Measurements from ENCODE around the gene WBP2.
A peak's percentile ranks its signal among the peaks of the same experiment; 100 is the strongest.
"Not testable (repeated sequence)": the region's sequence is repeated elsewhere in the genome, so short reads cannot be mapped to it uniquely, and the experiment has no call there.

Gene WBP2

DNA sequence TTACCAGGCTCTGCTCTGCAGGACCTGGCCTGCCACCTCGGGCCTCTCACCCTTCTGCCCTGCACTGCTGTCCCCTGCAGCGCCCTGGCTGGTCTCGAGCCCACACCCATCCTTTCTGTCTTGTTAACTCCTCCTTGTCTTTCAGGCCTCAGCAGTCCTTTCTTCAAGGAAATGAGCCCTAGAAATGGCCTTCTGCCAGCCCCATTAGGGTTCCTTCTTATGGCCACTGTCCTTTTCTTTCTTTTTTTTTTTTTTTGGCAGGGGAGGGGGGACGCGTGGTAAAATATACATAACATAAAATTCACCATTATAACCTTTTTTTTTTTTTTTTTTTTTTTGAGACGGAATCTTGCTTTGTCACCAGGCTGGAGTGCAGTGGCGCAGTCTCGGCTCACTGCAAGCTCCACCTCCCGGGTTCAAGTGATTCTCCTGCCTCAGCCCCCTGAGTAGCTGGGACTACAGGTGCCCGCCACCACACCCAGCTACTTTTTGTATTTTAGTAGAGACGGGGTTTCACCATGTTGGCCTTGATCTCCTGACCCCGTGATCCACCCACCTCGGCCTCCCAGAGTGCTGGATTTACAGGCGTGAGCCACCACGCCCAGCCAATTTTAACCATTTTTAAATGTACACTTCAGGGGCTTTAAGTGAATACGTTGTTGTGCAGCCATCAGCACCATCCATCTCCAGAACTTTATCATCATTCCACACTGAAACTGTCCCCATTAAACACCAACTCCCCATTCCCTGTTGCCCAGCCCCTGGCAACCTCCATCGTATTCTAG is 10.5 kb upstream of the WBP2 start:
- DNase-seq = not testable (repeated sequence)

- DNase-seq = not testable (repeated sequence)
Observed at GRCh38 chr17:75864887-75865286, 9.8 kb upstream of the WBP2 start.

- peak; percentile 48 for DNase-seq
Observed at GRCh38 chr17:75864448-75864871, 9.3 kb upstream of the WBP2 start.

GRCh38 chr17:75861927-75862317 is 6.8 kb upstream of the WBP2 start:
- DNase-seq = no peak

DNA sequence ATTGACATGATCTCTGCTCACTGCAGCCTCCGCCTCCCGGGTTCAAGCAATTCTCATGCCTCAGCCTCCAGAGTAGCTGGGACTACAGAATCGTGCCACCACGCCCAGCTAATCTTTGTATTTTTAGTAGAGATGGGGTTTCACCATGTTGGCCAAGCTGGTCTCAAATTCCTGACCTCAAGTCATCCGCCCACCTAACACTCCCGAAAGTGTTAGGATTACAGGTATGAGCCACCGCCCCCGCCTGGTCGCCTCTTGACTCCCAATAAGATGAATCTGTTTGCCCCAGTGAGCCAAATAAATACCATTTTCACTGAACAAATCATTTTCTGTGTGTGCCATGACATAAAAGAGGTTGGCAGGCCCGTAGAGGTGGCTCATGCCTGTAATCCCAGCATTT is 4.2 kb upstream of the WBP2 start:
- DNase-seq = not testable (repeated sequence)

DNA sequence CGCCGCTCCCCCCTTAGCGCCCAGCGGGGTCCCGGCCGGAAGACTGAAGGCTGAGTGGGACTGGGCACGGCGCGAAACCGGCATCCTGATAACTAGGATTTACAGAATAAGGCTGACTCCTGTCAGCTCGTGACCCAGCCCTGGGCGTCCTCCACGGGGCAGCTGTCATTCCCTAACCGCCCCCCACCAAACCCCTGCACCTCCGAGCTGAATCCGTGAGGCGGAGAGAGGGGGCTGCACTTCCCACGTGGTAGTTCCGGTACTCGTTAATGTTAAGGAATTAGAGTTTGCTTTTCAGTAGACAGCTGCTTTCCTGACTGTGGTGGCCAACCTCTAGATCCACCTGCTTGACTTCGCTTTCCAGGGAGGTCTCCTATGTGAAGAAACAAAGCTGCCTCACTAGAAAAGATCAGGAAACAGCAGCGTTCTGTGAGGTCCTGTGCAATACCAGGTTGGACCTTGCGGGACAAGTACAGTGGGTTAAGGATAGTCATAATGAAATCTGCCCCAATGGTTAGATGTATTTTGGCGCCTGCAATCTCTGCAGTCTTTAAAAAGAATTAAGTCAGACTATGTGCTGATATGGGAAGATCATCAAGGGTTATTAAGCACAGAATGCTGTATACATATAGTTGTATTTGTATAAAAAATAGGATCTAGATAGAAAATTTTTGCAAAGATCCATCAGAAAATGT is 1.1 kb upstream of the WBP2 start:
- no peak for DNase-seq

DNA sequence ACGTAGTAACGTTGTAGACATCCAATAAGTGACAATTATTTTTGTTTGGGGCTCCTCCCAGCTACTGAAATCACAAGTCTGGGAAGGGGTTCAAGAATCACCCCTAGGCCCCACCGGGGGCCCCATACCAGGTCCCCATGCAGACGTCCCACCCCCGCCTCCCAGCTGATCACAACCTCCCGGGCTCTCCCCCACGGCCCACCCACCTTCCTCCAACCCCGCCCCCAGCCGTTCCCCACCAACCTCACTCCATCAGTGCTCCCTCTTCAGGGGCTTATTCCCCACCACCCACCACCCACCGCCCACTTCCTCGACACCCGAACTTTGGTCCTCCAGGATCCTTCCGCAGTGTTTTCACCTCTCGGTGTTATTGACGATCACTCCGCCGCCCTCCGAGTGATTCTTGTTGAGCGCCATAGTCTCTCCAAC is 240 bp downstream of the WBP2 start:
- DNase-seq = no peak

DNA sequence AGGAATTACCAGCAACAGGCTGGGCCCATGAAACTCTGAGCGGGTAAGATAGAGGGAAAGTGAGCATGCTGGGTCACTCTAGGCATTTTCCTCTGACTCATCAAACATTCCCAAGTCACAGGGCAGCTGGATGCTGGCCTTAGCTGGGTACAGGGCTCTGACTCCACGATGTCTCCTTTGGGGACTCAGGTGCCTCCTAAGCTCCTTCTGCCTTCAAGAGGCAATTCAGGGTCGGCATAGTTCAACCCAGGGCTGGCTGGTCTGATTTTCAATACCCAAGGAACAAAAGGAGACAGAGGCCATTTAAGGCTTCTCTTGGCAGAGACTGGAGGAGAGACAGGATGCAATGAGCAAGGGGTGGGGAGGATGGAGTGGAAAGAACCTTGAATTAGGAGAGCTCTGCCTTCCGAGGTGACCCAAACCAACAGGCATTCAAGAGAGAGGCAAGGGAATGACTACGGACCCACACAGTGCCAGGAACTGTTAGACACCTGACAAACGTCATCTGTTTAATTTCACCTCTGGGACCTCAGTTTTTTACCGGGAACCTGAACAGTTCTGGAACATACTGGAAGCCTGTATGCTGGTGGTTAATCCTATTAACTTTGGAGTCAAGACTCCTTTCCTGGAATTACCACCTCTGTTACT is 910 bp downstream of the WBP2 start:
- no peak for DNase-seq

- no peak for DNase-seq
Observed at GRCh38 chr17:75853433-75853832, 1.7 kb downstream of the WBP2 start.

GRCh38 chr17:75851693-75851991 is 3.5 kb downstream of the WBP2 start:
- not testable (repeated sequence) for DNase-seq

GRCh38 chr17:75850928-75851692 is 4.0 kb downstream of the WBP2 start:
- no peak for DNase-seq

- no peak for DNase-seq
Observed at GRCh38 chr17:75849724-75850123, 5.4 kb downstream of the WBP2 start.

GRCh38 chr17:75849279-75849646 is 5.9 kb downstream of the WBP2 start:
- DNase-seq = no peak

- peak; percentile 77 for DNase-seq
Observed at GRCh38 chr17:75848523-75849278, 6.4 kb downstream of the WBP2 start.

DNA sequence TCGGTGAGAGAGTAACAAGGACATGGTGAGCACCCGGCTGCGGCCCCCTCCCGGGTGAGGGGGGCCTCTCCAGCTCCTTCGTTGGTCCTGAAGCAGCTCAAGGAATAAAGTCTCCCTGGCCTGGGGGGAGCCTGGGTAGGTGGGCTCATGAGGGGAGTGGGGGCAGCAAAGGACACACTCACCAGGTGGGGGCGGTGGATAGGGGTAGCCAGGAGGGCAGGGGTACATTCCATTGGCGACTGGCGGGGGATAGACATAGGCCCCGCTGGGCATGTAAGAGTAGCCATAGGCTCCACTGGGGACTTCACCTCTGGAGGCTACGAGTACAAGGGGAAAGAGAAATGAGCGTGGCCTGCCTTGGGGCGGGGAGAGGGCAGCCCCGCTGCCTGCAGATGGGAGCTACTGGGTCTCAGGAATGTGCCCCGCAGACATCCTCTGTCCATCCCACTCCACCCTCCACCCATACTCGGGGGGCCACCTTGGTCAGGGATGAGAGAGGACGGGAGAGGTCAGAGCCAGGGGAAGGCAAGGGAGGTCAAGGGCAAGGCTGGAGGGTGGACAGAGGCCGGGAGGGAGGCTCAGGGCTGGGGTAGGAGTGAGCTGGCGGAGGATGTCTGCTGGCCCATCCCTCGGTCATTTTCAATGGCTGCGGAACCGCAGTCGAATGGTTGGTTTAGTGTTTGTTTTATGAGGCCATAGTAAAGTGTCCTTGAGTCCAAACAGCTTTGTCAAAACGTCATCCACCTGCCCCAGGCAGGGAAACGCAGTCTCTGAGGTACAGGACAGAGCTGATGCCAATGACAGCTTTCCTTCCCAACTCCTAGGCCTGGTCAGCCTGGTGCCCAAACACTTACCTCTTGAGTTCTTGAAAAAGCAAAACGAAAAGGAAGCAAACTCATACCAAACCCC is 7.3 kb downstream of the WBP2 start:
- DNase-seq = no peak

DNA sequence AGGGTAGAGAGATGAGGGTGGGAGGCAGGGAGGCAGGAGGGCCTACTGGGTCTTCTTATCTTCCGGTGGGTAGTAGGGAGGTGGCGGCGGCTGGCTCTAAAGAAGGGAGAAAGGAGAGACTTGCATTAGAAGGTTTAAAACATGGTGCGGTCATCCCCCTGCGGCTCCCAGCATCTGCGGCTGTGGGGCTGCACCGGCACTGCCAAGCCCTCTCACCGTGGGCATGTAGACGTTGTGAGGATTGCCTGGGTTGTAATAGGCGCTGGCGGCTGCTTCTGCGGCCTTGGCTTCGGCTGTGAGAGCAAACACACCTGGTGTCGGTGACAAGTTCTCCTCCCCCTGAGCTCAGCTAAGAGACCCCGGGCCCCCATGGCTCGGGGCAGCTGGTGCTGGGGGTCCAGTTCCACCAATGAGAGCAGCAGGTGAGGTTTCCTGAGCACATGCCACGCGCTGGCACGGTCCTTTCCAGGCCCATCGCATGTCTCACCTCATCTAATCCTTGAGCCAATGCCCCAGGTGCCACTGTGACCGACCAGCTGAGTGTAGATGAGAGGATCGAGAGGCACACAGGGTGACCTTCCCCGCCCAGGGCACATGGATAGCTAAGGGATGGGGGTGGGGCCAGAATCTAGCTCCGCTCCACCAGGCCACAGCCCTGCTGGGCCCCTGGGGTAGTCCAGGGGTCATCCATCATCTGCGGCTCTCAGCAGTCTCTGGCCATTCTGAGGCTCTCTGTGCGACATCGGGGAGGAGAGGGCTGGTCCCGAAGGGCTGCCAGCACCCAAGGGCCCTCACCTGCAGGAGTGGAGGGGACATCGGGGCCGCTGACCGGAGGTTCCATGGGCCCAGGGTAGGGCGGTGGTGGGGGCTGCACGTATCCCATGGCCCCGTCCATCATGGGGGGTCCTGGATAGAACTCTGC is 8.2 kb downstream of the WBP2 start:
- DNase-seq = no peak

- no peak for DNase-seq
Observed at GRCh38 chr17:75845933-75846691, 9.0 kb downstream of the WBP2 start.

GRCh38 chr17:75845058-75845711 is 9.9 kb downstream of the WBP2 start:
- DNase-seq = peak; percentile 79

DNA sequence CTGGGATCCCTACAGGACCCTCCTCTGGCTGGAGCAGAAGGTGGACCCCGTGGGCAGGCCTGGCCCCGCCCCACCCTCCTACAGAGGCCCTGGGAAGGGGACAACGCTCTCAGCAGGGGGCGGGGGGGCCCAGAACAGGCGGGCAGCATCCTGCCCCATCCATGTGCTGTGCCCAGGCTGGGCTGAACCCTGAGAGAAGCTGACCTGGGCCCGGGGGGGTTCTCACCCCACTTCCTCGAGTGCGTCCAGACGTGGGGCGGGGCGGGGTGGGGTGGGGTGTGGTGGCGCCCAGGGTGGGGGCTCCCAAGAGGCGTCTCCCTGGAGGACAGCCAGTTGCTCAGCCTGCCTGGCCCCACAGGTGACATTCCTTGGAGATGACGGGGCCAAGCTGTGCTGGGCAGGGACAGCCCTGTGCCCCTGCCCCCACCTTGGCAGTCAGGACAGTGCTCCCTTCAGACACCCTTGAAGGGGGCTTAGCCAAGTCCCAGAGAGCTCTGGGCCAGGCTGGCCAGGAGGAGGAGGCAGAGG is 10.5 kb downstream of the WBP2 start:
- DNase-seq = no peak
